NT2/D1 (cell line): ENCODE results near the gene NARF.
"Not testable (repeated sequence)": the region's sequence is repeated elsewhere in the genome, so short reads cannot be mapped to it uniquely, and the experiment has no call there.

ENCODE experiments used
- DNase-seq: peaks from one replicate; pipeline ENCODE4 v3.0.0-alpha.2; 2011; ENCODE audit warnings: low read depth, low spot score
- H3K27me3 ChIP-seq: 2 replicates; pipeline ENCODE4 v1.6.0; 2011; ENCODE audit warnings: mild to moderate bottlenecking; ENCODE audit not compliant: insufficient read length, insufficient read depth
- H3K36me3 ChIP-seq: 2 replicates; pipeline ENCODE4 v1.6.1; 2011; ENCODE audit warnings: mild to moderate bottlenecking, low read length, mixed read lengths; ENCODE audit not compliant: insufficient read depth, insufficient read length
- H3K4me1 ChIP-seq: 2 replicates; pipeline ENCODE4 v1.5.1; 2011; ENCODE audit not compliant: insufficient read depth, insufficient read length
- H3K4me3 ChIP-seq: 2 replicates; pipeline ENCODE4 v1.5.1; 2011; ENCODE audit warnings: low read depth; ENCODE audit not compliant: insufficient read length
- H3K9ac ChIP-seq: 2 replicates; pipeline ENCODE4 v1.6.0; 2011; ENCODE audit warnings: low read depth; ENCODE audit not compliant: insufficient read length
- H3K9me3 ChIP-seq: 2 replicates; pipeline ENCODE4 v1.5.1; 2011; ENCODE audit warnings: mild to moderate bottlenecking, low read length; ENCODE audit not compliant: insufficient read depth
- SUZ12 ChIP-seq: IDR thresholded peaks from 2 replicates; pipeline ENCODE4 v1.6.1; 2011; ENCODE audit not compliant: insufficient read length, insufficient read depth; ENCODE audit errors: extremely low read depth
- YY1 ChIP-seq: IDR thresholded peaks from 2 replicates; pipeline ENCODE4 v1.6.1; 2011; ENCODE audit not compliant: insufficient read length, insufficient read depth
- ZNF274 ChIP-seq: IDR thresholded peaks from 2 replicates; pipeline ENCODE4 v1.6.1; 2011; ENCODE audit warnings: mild to moderate bottlenecking, low read depth, low read length

The NARF gene

DNA sequence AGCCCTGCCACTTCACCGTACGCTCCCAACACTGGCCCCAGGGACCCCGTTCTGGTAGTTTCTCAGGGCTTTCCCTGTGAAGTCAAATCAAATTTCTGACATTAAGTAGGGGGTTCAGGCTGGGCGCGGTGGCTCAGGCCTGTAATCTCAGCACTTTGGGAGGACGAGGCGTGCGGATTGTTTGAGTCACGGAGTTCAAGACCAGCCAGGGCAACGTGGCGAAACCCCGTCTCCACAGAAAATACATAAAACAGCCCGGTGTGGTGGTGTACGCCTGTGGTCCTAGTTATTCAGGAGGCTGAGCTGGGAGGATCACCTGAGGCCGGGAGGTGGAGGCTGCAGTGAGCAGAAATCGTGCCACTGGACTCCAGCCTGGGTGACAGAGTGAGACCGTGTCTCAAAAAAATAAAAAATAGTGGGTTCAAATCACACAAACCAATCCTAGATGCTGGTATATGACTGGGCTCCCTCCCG lies 8.6 kb upstream of the NARF start:
- Histone ChIP-seq H3K4me3 (peak overlapping the region; percentile 91), H3K9me3 (peaks cover 37% of the 10 kb centered on the region), H3K4me1 (peaks cover 11% of the 10 kb centered on the region), H3K36me3 (peaks cover 27% of the 10 kb centered on the region), H3K27me3 (no peaks in the 10 kb centered on the region), H3K9ac (peak overlapping the region; percentile 89)
- no peak for DNase-seq
- TF ChIP-seq YY1 (no peak), SUZ12 (no peak)

DNA sequence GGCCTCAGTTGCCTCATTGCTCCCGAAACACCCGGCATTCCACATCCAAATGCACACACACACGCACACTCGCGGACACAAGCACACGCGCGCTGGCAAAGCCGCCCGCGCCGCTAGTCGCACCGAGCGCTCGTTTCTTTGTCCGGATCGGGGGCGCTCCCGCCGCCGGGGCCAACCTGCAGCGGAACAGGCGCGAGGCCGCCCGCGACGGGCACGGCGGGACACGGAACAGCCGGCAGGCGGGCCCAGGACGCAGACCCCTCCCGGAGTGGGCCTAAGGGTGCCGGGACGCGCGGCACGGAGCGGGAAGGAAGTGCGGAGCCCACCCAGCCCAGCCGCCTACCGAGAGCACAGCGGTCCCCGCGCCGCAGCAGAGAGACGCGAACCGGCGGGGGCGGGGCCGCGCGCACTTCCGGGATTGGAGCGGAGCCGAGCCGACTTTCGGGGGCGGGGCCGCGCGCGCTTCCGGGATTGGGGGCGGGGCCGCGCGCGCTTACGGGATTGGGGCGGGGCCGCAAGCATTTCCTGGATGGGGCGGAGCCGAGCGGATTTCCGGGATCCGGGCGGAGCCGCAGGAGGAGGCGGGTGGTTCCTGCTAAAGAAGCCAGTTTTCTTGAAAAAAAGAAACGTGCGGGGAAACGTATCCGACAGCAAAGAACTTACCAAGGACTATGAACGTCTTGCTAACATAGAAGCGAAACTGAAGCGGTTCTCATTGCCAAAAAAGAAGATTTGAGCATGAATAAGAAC lies 8.0 kb upstream of the NARF start, which contains the start of gene CYBC1:
Gene CYBC1 (minus strand): TSS at position 396 of the 750 bp plus-strand sequence. CDS start 1,498 bp downstream, outside the sequence.
- Histone ChIP-seq H3K4me3 (peak within 1 kb of the TSS; percentile 91), H3K9ac (peak within 1 kb of the TSS; percentile 89), H3K9me3 (peaks cover 40% of the 10 kb centered on the region), H3K4me1 (peaks cover 8% of the 10 kb centered on the region), H3K36me3 (peaks cover 21% of the 10 kb centered on the region), H3K27me3 (no peaks in the 10 kb centered on the region)
- TF ChIP-seq SUZ12 = no peak
- TF ChIP-seq ZNF274 = no peak
- no peak for TF ChIP-seq YY1
- peak; percentile 66 for DNase-seq

- no peak for DNase-seq
- Histone ChIP-seq H3K4me3 (no peak overlapping the region), H3K36me3 (peaks cover 14% of the 10 kb centered on the region), H3K9me3 (peaks cover 40% of the 10 kb centered on the region), H3K4me1 (peaks cover 5% of the 10 kb centered on the region), H3K9ac (no peak overlapping the region), H3K27me3 (no peaks in the 10 kb centered on the region)
- no peak for TF ChIP-seq SUZ12
- TF ChIP-seq YY1 = no peak
- no peak for TF ChIP-seq ZNF274
Observed at GRCh38 chr17:82452162-82452561, 6.4 kb upstream of the NARF start.

- H3K9ac ChIP-seq, H3K4me1 ChIP-seq, DNase-seq, H3K27me3 ChIP-seq, H3K4me3 ChIP-seq, H3K36me3 ChIP-seq: not testable (repeated sequence)
- H3K9me3 ChIP-seq = peaks cover 40% of the 10 kb centered on the region
Observed at GRCh38 chr17:82453151-82453550, 5.4 kb upstream of the NARF start.

GRCh38 chr17:82453706-82454105 lies 4.8 kb upstream of the NARF start:
- H3K4me1 ChIP-seq, H3K9ac ChIP-seq, H3K36me3 ChIP-seq, DNase-seq, H3K4me3 ChIP-seq, H3K27me3 ChIP-seq: not testable (repeated sequence)
- peaks cover 40% of the 10 kb centered on the region for H3K9me3 ChIP-seq

- peaks cover 28% of the 10 kb centered on the region for H3K9me3 ChIP-seq
- no peak for DNase-seq
Observed at GRCh38 chr17:82457073-82457928, 1.2 kb upstream of the NARF start.

DNA sequence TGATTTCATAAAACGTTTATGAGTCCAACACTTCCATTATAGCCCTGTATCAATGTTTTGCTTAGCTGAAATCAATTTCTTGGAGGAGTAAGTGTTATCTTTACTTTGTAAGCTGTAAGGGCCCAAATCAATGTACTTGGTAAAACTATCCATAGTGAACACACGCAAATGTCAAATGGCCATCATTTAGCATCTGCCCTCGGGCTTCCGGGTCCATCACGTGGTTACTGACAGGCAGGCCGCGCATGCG lies 687 bp upstream of the NARF start:
- H3K9ac ChIP-seq = peak overlapping the region; percentile 93
- peaks cover 29% of the 10 kb centered on the region for H3K36me3 ChIP-seq
- no peak for TF ChIP-seq YY1
- TF ChIP-seq ZNF274 = no peak
- no peak for TF ChIP-seq SUZ12
- peak overlapping the region; percentile 94 for H3K4me3 ChIP-seq
- DNase-seq = no peak
- no peaks in the 10 kb centered on the region for H3K27me3 ChIP-seq
- H3K9me3 ChIP-seq = peaks cover 22% of the 10 kb centered on the region; the same call in 1 of the 2 replicates
- H3K4me1 ChIP-seq = no peaks in the 10 kb centered on the region

More at GRCh38 chr17:82457073-82457928, 1.2 kb upstream of the NARF start:
- Histone ChIP-seq H3K27me3 (no peaks in the 10 kb centered on the region), H3K36me3 (peaks cover 23% of the 10 kb centered on the region), H3K9ac (no peak overlapping the region), H3K4me1 (no peaks in the 10 kb centered on the region), H3K4me3 (peak overlapping the region; percentile 94)
- TF ChIP-seq SUZ12 (no peak), ZNF274 (no peak), YY1 (no peak)
